Fibroblast of lung (primary cell): ENCODE data around the gene FYN.
"Not testable (repeated sequence)": the region's sequence is repeated elsewhere in the genome, so short reads cannot be mapped to it uniquely, and the experiment has no call there.

Experiments
- EZH2 ChIP-seq: IDR thresholded peaks from 2 replicates; pipeline ENCODE4 v1.5.1; 2012; ENCODE audit warnings: low read length, control low read depth, mild to moderate bottlenecking; ENCODE audit errors: missing control alignments
- TF ChIP-seq, protein P1 (sequence below), 2 donors: IDR thresholded peaks in 1 of 2; conservative IDR thresholded peaks in 1 of 2; 1 replicate in 1 of 2; 2 replicates in 1 of 2; pipeline ENCODE4 v1.5.1; 2011 to 2012; ENCODE audit warnings: low read length in 2 of 2, control low read depth in 1 of 2, inconsistent platforms in 1 of 2, low read depth in 1 of 2, mild to moderate bottlenecking in 1 of 2

DNA sequence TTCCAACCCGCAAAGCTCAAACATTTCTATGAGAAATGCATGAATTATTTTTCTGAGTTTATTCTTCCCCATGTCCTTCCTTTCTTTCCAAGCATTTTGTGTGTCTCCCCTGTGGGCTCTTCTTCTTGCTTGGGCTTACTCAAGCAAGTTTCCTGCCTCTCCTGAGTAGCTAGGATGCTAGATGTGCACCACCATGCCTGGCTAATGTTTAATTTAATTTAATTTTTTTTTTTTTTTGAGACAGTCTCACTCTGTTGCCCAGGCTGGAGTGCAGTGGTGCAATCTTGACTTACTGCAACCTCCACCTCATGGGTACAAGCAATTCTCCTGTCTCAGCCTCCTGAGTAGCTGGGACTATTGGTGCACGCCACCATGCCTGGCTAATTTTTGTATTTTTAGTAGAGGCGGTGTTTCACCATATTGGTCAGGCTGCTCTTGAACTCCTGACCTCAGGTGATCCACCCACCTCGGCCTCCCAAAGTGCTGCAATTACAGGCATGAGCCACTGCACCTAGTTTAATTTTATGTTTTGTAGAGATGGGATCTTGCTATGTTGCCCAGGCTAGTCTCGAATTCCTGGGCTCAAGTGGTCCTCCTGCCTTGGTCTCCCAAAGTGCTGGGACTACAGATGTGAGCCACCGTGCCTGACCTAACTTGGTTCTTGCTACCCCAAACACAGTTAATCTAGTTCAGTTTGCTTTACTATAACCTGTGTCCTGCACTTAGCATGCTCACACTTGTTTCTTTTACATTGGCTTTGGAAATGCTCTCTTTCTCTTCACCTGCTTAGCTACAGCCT, 192.2 kb downstream of the FYN start:
- TF ChIP-seq, protein P1, sequence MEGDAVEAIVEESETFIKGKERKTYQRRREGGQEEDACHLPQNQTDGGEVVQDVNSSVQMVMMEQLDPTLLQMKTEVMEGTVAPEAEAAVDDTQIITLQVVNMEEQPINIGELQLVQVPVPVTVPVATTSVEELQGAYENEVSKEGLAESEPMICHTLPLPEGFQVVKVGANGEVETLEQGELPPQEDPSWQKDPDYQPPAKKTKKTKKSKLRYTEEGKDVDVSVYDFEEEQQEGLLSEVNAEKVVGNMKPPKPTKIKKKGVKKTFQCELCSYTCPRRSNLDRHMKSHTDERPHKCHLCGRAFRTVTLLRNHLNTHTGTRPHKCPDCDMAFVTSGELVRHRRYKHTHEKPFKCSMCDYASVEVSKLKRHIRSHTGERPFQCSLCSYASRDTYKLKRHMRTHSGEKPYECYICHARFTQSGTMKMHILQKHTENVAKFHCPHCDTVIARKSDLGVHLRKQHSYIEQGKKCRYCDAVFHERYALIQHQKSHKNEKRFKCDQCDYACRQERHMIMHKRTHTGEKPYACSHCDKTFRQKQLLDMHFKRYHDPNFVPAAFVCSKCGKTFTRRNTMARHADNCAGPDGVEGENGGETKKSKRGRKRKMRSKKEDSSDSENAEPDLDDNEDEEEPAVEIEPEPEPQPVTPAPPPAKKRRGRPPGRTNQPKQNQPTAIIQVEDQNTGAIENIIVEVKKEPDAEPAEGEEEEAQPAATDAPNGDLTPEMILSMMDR (conservative IDR thresholded peaks at IDR 0.05 in 1 of 2, IDR thresholded peaks at IDR 0.05 in 1 of 2; ENCODE audit: low read depth in 1 of 2, low read length in 2 of 2), result not testable (repeated sequence)
- TF ChIP-seq EZH2, result not testable (repeated sequence)
